A172 (cell line): Measurements from ENCODE around the gene KCNMA1. TPM values are rescaled to one million over a fixed set of nuclear protein-coding genes. Genes with fewer than 3 reads are reported as not detected.
A peak's percentile ranks its signal among the peaks of the same experiment; 100 is the strongest.

Source experiments
- DNase-seq: peaks from one replicate; pipeline ENCODE4 v3.0.0-alpha.2; 2015; ENCODE audit warnings: low spot score
- total RNA-seq: library from RNA; depleted of rRNA; stranded (reverse); fragments of >200 nt; shearing (Covaris generic); gene quantifications from 2 replicates; pipeline ENCODE4 v1.2.3, GENCODE V29; 2014

KCNMA1 gene
- total RNA-seq, 1 experiment from 2014 or later: 50.7 TPM

DNA sequence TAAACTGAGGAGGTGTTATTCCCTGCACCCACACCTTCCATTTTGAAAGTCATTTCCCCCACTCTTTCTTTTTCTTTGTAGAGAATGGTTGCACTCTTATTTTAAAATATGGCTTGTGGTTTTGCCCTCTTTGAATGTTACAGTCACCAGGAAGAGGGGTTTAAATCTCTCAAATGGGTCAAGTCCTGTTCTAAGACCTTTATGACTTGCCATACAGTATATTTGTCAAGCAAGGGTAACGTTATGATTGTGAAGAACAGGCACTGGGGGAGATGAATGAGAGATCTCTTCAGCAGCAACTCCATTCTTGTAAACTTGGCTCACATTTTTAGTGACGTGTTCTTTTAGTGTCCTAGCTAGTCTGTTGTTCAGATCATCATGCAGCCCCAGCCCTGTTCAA lies 634.7 kb downstream of the KCNMA1 start:
- no peak for DNase-seq

- no peak for DNase-seq
These were observed 636.4 kb downstream of the KCNMA1 start for GRCh38 chr10:77001206-77001605.

DNA sequence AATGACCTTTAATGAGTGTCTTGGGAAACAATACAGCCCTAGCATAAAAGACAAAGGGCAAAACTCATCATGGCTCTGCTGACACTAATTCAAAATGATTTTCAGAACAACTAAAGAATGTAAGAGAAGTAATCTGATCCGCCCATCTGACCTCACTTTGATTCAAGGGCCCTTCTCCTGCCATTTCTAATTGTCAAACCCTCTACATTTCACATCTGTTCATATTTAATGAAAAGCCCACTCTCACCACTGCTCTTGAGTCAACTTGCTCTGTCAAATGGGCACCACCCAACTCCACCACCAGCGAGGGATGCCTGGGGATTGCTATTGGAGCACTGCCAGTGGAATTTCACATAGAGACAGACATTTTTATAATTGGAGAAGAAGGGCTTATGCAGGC lies 639.2 kb downstream of the KCNMA1 start:
- no peak for DNase-seq

DNA sequence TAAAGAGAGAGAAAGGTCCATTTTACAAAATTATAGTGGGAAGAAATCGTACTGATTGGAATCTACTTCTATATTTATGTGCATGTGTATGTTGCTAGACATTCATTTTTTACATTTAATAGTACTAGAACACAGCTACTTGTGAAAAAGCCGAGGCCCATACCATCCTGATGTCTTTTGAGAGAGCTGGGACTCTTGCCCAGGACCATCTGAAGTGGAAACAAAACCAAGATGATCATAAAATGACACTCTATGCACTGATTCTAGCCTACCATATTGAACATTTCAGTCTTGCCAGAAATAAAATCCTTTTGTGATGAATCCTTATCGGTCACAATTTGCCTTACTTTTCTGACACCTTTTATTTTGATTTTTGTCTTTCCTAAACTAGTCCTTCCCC lies 640.0 kb downstream of the KCNMA1 start:
- no peak for DNase-seq

DNA sequence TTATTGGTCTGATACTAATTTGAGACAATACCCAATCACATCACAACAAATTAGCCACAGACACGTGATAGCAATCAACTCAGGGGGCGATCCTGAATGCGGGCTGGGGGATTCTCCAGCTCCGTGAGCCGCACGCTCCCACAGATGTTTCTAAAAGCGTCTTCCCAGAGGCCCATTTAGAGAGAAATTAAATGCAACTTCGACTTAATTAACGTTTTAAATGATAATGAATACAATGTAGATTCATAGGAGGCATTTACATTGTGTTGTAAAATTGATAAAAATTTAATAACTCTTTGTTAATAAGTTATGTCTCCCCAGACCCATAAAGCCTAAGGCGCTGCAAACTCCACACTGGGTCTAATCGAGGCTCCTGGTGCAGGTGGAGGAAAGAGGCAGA lies 642.6 kb downstream of the KCNMA1 start:
- no peak for DNase-seq

GRCh38 chr10:76993213-76993612 lies 644.4 kb downstream of the KCNMA1 start:
- no peak for DNase-seq

- DNase-seq: no peak
These were observed 645.1 kb downstream of the KCNMA1 start for GRCh38 chr10:76992467-76992866.

DNA sequence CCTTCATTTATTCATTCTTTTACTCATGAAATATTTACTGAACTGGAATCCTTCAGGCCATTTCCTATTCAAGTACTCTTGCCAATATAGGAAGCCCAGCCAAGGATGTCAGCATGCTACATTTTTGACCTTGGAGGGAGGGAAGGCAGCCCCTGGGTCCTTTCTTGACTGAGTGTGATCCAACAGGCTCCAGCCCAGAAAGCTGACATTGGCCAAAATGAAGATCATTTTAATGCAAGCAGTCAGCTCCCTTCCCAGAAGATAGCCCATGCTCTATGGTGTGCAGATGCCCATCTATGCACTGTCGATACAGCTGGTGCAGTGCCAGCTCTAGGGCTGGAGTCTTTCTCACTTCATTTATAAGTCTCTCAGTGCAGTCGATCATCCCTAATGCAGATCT lies 646.0 kb downstream of the KCNMA1 start:
- DNase-seq: no peak

DNA sequence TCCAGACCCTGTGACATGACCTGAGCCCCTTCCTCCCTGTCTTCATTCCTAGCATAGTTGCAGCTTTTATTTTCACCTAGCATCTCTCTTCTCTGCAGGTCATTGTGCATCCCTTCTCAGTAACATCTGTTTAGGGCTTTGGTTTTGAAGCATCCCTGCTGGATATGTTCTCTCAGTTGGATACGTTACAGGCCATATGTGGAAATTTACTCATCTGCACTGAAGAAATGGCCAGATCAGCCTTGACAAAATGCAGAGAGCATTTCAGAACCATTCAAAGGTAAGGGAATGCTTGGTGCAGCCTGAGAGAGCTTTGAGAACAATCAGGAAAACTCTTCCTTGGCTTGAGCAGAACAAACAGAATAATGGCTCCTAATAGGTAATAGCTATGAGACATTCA lies 647.0 kb downstream of the KCNMA1 start:
- no peak for DNase-seq

DNA sequence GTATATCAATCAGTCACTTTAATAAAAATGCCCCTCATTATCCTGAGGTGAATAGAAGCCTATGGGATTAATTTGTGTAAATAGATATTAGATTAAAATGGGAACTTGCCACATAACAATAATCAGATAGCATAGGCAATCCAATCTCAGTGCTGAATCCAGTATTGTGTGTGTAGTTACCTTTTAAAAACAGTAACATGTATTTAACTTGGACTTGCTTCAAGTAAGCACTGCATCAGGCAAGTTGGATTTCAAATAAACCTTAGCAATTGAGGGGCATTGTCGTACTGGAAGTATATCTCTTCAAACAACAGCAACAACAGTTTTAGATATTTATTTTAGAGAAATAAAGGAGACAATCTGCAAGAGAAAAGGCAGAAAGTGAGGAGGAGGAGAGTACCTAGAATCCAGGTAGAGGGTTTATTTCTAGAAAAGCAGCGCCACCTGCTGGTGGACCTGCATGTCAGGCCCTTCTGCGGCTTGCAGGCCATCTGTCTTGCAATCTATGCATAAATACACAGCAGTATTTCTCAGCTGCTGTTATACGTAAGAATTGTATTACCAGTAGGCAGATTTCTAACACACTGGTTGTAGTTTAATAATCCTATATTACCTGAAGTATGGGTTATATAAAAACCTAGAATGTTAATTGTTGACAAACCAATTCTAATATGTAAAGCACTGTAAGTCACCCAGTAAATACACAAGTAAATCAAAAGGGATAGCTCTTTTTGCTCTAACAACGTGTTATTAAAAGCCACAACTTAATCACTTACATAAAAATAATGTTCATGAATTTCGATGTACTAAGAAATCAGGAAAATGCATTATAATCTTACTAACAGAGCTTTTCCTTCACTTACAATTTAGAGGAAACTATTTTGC lies 652.8 kb downstream of the KCNMA1 start:
- DNase-seq: peak; percentile 67

DNA sequence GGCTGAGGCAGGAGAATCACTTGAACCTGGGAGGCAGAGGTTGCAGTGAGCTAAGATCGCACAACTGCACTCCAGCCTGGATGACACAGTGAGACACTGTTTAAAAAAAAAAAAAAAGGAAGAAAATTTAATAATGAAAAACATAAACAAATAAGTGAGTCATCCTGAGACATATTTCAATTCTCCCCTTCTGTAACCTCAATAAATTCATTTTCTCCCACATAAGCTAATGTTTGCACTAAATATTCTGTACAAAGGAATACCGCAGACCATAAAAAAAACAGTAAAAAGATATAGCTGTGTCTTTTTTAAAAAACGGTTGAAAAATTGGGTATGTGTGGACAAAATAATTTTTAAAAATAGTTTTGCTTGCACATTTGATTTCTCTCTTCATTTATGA lies 654.0 kb downstream of the KCNMA1 start:
- DNase-seq: no peak

DNA sequence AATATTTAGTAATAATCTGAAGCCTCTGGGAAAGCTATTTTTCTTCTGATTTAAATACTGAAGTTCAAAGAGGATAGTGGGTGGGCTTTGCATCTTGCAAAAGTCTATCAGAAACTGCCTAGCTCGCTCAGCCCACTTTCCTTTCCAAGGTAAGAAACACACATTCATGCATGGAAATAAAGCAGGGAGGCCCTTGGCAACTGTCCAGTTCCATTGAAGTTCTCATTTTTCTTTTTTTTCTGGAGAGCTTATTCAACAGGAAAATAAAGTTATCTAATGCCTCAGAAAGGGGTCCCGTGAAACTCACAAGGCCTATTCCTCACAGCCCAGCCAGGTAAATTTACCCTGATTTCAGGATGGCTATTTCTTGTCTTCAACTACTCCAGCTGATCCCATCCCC lies 654.9 kb downstream of the KCNMA1 start:
- no peak for DNase-seq

- no peak for DNase-seq
These were observed 656.4 kb downstream of the KCNMA1 start for GRCh38 chr10:76981251-76981650.

DNA sequence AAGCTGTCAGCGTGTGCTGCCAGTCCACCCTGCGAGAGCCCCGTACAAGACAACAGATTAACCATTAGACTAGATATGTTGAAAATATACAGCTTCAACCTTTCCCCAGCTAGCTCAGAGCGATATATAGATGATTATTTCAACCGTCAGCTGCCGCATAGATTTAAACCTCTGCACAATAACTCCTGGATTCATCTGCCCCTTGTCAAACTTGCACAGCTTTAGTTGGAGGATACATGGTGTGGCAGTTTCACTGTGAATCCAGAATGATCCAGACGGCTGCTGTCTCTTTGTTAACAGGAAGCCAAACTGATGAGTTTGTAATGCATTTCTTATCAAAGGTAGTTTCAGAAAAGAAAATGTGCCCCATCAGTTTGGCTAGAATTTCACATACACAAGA lies 659.7 kb downstream of the KCNMA1 start:
- DNase-seq: no peak

DNA sequence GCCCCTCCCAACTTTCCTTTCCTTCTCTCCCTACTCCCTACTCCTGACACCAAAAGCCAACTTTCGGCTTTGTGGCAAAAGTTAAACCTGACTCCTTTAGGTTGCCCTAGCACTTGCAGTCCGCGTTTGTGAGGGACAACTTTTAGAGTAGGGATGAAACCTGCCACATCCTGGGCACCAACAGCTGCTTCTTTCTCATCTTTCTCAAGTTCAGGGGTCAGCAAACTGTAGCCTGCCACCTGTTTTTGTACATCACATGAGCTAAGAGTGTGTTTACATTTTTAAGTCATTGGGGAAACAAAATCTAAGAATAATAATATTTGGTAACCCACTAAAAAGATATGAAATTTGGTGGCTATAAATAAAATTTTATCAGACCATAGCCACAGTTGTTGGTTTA lies 660.6 kb downstream of the KCNMA1 start:
- DNase-seq: no peak

DNA sequence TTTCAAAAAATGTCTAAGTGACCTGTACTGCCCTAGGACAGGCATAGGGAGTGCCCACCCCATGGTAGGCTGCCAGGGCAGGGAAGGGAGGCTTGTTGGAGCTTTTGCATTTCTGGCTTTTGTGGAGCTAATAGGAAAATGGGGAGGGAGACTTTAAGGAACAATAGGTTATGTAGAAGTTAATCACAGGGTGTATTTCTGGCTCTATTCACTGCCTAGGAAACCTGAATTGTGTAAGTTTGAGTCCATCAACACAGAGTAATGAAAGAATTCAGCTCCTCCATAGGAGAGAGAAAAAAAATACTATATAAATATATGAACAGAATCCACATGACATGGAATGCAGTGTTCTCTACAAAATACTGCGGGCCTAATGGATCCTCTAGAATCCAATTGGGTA lies 661.5 kb downstream of the KCNMA1 start:
- DNase-seq: no peak

GRCh38 chr10:76975126-76975525 lies 662.5 kb downstream of the KCNMA1 start:
- DNase-seq: no peak

GRCh38 chr10:76974017-76974691 lies 663.5 kb downstream of the KCNMA1 start:
- peak; percentile 10 for DNase-seq

DNA sequence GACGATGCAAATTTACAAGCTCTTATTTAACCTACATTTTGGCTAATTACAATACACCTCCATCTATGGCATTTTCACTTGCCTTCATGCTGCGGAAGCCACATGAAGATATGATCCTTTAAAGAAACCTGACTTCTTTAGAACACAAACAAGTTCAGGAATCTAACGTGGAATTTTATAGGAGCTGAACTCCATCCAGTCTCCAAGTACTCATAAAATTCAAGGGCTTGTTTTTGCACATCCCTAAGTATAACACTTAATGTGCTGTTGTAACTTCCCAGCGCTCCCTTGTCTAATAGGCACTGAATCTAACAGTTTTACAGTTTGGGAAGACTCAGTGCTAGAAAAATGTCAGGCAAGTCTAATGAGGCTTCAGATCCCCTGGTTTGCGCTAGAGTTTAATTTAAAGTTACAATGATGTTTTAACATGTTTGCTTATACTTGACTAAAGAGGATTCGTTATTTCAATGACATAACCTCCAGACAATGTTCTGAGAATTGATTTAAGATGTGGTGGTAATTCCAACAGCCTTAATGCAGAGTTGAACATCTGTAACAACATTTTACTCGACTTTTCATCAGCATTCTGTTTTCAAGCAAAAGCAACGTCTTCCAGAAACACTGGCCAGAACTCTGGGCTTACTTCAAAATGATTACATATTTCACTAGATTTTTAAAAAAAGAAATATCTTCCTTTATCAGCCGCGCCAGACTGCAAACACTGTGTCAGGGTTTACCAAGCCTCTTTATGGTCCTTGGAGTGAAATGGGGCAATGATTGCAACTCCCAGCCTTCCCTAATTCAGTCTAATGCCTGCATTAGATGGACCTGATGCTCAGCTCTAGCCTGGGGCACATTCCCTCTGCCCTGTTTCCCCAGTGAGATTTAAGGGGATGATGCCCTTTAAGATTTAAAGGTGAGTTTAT lies 664.3 kb downstream of the KCNMA1 start:
- DNase-seq: no peak

DNA sequence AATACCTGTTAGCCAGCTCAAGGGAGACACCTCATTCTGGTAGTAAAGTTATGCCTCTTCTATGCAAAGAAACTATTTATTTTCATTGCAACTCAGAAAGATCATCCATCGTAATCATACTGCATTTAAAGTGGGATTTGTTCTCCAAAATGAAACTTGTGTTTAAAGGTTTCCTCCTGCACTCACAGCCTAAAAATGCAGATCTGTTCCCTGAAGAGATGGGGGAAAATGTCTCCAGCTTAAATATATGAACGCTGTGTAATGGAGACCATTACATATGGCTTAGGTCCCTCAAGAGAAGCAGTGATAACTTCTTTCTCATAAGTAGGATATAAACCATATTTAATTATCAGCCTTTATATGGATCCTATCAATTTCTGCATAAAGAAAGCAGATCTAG lies 665.1 kb downstream of the KCNMA1 start:
- DNase-seq: no peak

DNA sequence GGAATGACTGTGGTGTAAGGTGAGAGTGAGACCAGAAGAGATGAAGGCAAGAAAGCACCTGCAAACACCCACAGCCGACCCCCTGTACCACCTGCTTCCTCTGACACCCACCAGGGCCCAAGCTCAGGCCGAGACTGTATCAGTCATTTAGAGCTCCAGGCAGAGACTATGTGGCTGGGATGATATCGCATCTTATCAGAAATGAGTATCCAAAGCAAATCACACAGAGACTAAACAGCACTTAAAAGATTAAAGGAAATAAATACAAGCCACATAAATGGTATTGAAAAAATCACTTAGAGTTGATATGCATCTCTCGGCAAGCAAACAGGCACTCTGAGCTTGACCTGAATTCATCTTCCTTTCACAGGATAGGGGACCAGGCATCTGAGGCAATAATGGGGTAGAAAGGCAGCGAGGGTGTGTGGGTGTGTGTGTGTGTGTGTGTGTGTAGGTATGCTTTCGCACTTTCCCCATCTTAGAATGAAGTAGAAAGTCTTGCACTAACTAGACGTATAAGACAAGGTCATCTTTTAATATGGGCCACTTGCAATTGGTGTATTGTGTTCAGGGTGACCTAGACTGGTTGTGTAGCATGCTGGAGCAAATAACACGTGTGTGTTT lies 665.9 kb downstream of the KCNMA1 start:
- DNase-seq: no peak
